GM18951 (cell line): ENCODE data around the gene RPS6KA1.

Experiments
- POLR2A ChIP-seq: IDR thresholded peaks from 4 replicates; pipeline ENCODE4 v1.6.1; 2011; ENCODE audit warnings: mild to moderate bottlenecking; ENCODE audit not compliant: insufficient read length, insufficient read depth; ENCODE audit errors: extremely low read depth
- in situ Hi-C: fragments of 300-500 bp; cut with MboI; formaldehyde crosslinking; loops from one replicate; pipeline ENCODE4 v1.12.0; 2022; ENCODE audit warnings: low sequenced_read_pairs, mixed read lengths, inconsistent platforms; ENCODE audit not compliant: unreplicated experiment

Gene RPS6KA1

GRCh38 chr1:26539722-26540121 is 10.2 kb downstream of the RPS6KA1 start:
- TF ChIP-seq POLR2A = no peak
- in situ Hi-C loops = no loop called here

GRCh38 chr1:26540351-26540750 is 10.8 kb downstream of the RPS6KA1 start:
- TF ChIP-seq POLR2A = no peak
- in situ Hi-C loops = no loop called here

- in situ Hi-C loops = no loop called here
- TF ChIP-seq POLR2A = no peak
Observed at GRCh38 chr1:26541431-26541815, 11.9 kb downstream of the RPS6KA1 start.

GRCh38 chr1:26541816-26542711 is 12.5 kb downstream of the RPS6KA1 start:
- in situ Hi-C loops = no loop called here
- peak; percentile 67 for TF ChIP-seq POLR2A

- in situ Hi-C loops = no loop called here
- peak; percentile 37 for TF ChIP-seq POLR2A
Observed at GRCh38 chr1:26542771-26543451, 13.3 kb downstream of the RPS6KA1 start.

GRCh38 chr1:26543462-26543861 is 13.9 kb downstream of the RPS6KA1 start:
- TF ChIP-seq POLR2A = no peak
- in situ Hi-C loops = no loop called here

- in situ Hi-C loops = no loop called here
- TF ChIP-seq POLR2A = no peak
Observed at GRCh38 chr1:26544126-26544525, 14.6 kb downstream of the RPS6KA1 start.

- TF ChIP-seq POLR2A = no peak
- in situ Hi-C loops = no loop called here
Observed at GRCh38 chr1:26545969-26546323, 16.4 kb downstream of the RPS6KA1 start.

- in situ Hi-C loops = no loop called here
- no peak for TF ChIP-seq POLR2A
Observed at GRCh38 chr1:26546375-26546774, 16.8 kb downstream of the RPS6KA1 start.

GRCh38 chr1:26546819-26547218 is 17.3 kb downstream of the RPS6KA1 start:
- in situ Hi-C loops = no loop called here
- no peak for TF ChIP-seq POLR2A

- no peak for TF ChIP-seq POLR2A
Observed at GRCh38 chr1:26548841-26549240, 19.3 kb downstream of the RPS6KA1 start.

GRCh38 chr1:26550946-26551345 is 21.4 kb downstream of the RPS6KA1 start:
- in situ Hi-C loops = no loop called here
- no peak for TF ChIP-seq POLR2A

More at GRCh38 chr1:26548841-26549240, 19.3 kb downstream of the RPS6KA1 start:
- in situ Hi-C loops = no loop called here

- in situ Hi-C loops = no loop called here
- no peak for TF ChIP-seq POLR2A
Observed at GRCh38 chr1:26552720-26553119, 23.2 kb downstream of the RPS6KA1 start.
